ENCODE results near the gene ZNF610. TPM values are rescaled to one million over a fixed set of nuclear protein-coding genes. Genes with fewer than 3 reads are reported as not detected.

The ZNF610 gene
- total RNA-seq, 1 donor from 2014 or later = 5.7 TPM

DNA sequence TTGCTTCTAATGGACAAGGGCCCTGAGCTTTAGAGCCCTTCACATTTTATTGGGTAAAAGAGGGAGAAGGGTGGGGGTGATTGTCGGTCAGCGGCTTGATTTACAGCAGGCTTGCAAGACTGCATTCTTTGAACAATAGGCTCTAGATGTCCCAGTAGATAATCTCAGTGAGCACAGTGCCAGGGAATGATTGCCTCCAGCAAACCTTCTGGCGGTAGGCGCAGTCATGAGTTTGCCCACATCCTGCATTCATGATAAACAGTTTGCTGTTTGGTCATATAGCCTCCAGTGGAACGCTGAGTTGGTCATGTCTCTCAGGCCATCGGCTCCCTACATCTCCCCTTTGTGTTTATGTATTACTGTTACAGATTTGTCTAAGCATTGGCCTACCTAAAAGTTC, 74.2 kb downstream of the ZNF610 start:
- no peak overlapping the region for H3K4me3 ChIP-seq (ENCODE audit: insufficient read depth, low read depth, low read length)
- H4K20me1 ChIP-seq (ENCODE audit: insufficient read depth, low read length) = no peaks in the 10 kb centered on the region
- no peak overlapping the region for H3K9ac ChIP-seq (ENCODE audit: low read length)
- no peak for DNase-seq (ENCODE audit: low read depth)
- peaks cover 42% of the 10 kb centered on the region for H3K9me3 Mint-ChIP-seq (ENCODE audit: unreplicated experiment)
- H3K4me1 Mint-ChIP-seq (ENCODE audit: low read depth, unreplicated experiment) = no peaks in the 10 kb centered on the region
- H3K36me3 Mint-ChIP-seq (ENCODE audit: low read depth, unreplicated experiment) = peaks cover 30% of the 10 kb centered on the region
- no peak overlapping the region for H3K27ac Mint-ChIP-seq (ENCODE audit: unreplicated experiment)
- peaks cover 33% of the 10 kb centered on the region for H3K36me3 ChIP-seq (ENCODE audit: insufficient read depth, low read length)
- no peak for FAIRE-seq
- H3K9me3 ChIP-seq (ENCODE audit: insufficient read depth, low read depth, low read length) = peaks cover 29% of the 10 kb centered on the region
- no peaks in the 10 kb centered on the region for H3K79me2 ChIP-seq (ENCODE audit: insufficient read depth, low read length)
- H3K27me3 ChIP-seq (ENCODE audit: insufficient read depth, low read length) = no peaks in the 10 kb centered on the region
- no peaks in the 10 kb centered on the region for H3K4me1 ChIP-seq (ENCODE audit: insufficient read depth, low read length)
- no peak overlapping the region for H3K4me2 ChIP-seq (ENCODE audit: low read length)
- no peak for TF ChIP-seq CTCF (IDR thresholded peaks at IDR 0.05; ENCODE audit: insufficient read depth, low read depth, low read length)
- no peak for TF ChIP-seq EZH2 (IDR thresholded peaks at IDR 0.05; ENCODE audit: insufficient read depth, low read length)
- no peak overlapping the region for H3K27ac ChIP-seq (ENCODE audit: low read depth, low read length)
- H3K27me3 Mint-ChIP-seq (ENCODE audit: low read depth, unreplicated experiment) = no peaks in the 10 kb centered on the region
- no peak overlapping the region for H3K4me3 Mint-ChIP-seq (ENCODE audit: unreplicated experiment)
- H2AFZ ChIP-seq (ENCODE audit: low read depth, low read length) = no peak overlapping the region

DNA sequence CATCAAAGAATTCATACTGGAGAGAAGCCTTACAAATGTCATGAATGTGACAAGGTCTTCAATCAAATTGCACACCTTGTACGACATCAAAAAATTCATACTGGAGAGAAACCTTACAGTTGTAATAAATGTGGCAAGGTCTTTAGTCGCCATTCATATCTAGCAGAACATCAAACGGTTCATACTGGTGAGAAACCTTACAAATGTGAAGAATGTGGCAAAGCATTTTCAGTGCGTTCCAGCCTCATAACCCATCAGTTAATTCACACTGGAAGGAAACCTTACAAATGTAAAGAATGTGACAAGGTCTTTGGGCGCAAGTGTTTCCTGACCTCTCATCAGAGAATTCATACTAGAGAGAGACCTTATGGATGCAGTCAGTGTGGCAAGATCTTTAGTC, 79.7 kb downstream of the ZNF610 start:
- Histone ChIP-seq H3K9me3 (ENCODE audit: insufficient read depth, low read depth, low read length) (peaks cover 51% of the 10 kb centered on the region), H3K4me3 (ENCODE audit: insufficient read depth, low read depth, low read length) (no peak overlapping the region), H2AFZ (ENCODE audit: low read depth, low read length) (no peak overlapping the region), H3K27me3 (ENCODE audit: insufficient read depth, low read length) (no peaks in the 10 kb centered on the region), H4K20me1 (ENCODE audit: insufficient read depth, low read length) (no peaks in the 10 kb centered on the region), H3K4me2 (ENCODE audit: low read length) (no peak overlapping the region), H3K27ac (ENCODE audit: low read depth, low read length) (no peak overlapping the region), H3K36me3 (ENCODE audit: insufficient read depth, low read length) (peaks cover 11% of the 10 kb centered on the region), H3K79me2 (ENCODE audit: insufficient read depth, low read length) (no peaks in the 10 kb centered on the region), H3K9ac (ENCODE audit: low read length) (no peak overlapping the region), H3K4me1 (ENCODE audit: insufficient read depth, low read length) (no peaks in the 10 kb centered on the region)
- Mint-ChIP-seq H3K9me3 (ENCODE audit: unreplicated experiment) (peaks cover 50% of the 10 kb centered on the region), H3K4me1 (ENCODE audit: low read depth, unreplicated experiment) (no peaks in the 10 kb centered on the region), H3K27ac (ENCODE audit: unreplicated experiment) (no peak overlapping the region), H3K36me3 (ENCODE audit: low read depth, unreplicated experiment) (peaks cover 11% of the 10 kb centered on the region), H3K27me3 (ENCODE audit: low read depth, unreplicated experiment) (no peaks in the 10 kb centered on the region), H3K4me3 (ENCODE audit: unreplicated experiment) (no peak overlapping the region)
- no peak for TF ChIP-seq CTCF (IDR thresholded peaks at IDR 0.05; ENCODE audit: insufficient read depth, low read depth, low read length)
- TF ChIP-seq EZH2 (IDR thresholded peaks at IDR 0.05; ENCODE audit: insufficient read depth, low read length) = no peak
- DNase-seq (ENCODE audit: low read depth) = no peak
- no peak for FAIRE-seq

Other genes starting within 250 kb of the ZNF610 start
- gene ZNF841, start 240.5 kb upstream of the ZNF610 start, total RNA-seq = 37.8 and 38.0 TPM in 2 replicates
- gene ZNF616, start 196.3 kb upstream of the ZNF610 start, total RNA-seq = 13.1 and 14.7 TPM in 2 replicates
- gene ZNF836, start 164.6 kb upstream of the ZNF610 start, total RNA-seq = 6.9 and 7.5 TPM in 2 replicates
- gene PPP2R1A, start 146.2 kb upstream of the ZNF610 start, total RNA-seq = 316 and 332 TPM in 2 replicates
- gene ZNF766, start 66.7 kb upstream of the ZNF610 start, total RNA-seq = 13.2 and 16.5 TPM in 2 replicates
- gene ZNF480, start 39.1 kb upstream of the ZNF610 start, total RNA-seq = 8.8 and 12.6 TPM in 2 replicates
- gene ZNF880, start 33.7 kb downstream of the ZNF610 start, total RNA-seq = 8.3 and 11.0 TPM in 2 replicates
- 7.5 and 8.1 TPM in 2 replicates for gene ZNF528, start 61.6 kb downstream of the ZNF610 start, total RNA-seq
- not detected in 2 replicates for gene ZNF534, start 92.9 kb downstream of the ZNF610 start, total RNA-seq
- gene ZNF578, start 117.3 kb downstream of the ZNF610 start, total RNA-seq = not detected in 2 replicates
- gene ZNF808, start 191.4 kb downstream of the ZNF610 start, total RNA-seq = 15.1 and 18.0 TPM in 2 replicates
- gene ZNF701, start 234.0 kb downstream of the ZNF610 start, total RNA-seq = 10.9 and 15.6 TPM in 2 replicates